Thyroid gland (tissue), 4 donors: ENCODE results near the gene SUSD3. TPM values are rescaled to one million over a fixed set of nuclear protein-coding genes. Genes with fewer than 3 reads are reported as not detected.
"Not testable (repeated sequence)": the region's sequence is repeated elsewhere in the genome, so short reads cannot be mapped to it uniquely, and the experiment has no call there.

ENCODE experiments used
- DNase-seq, 2 donors: peaks; one replicate each; pipeline ENCODE4 v3.0.0-alpha.2; 2019
- H3K27ac ChIP-seq, 3 donors: fragments of 200-600 bp; sonication (generic); 1 replicate in 2 of 3; 2 replicates in 1 of 3; pipeline ENCODE4 v1.5.1; 2016 to 2019; ENCODE audit warnings: mild to moderate bottlenecking in 1 of 3, moderate library complexity in 1 of 3
- H3K27me3 ChIP-seq: fragments of 200-600 bp; sonication (generic); one replicate; pipeline ENCODE4 v1.5.1; 2019
- H3K36me3 ChIP-seq, 2 donors: fragments of 200-600 bp; sonication (generic); one replicate each; pipeline ENCODE4 v1.5.1; 2016 to 2019
- H3K4me1 ChIP-seq, 2 donors: fragments of 200-600 bp; sonication (generic); one replicate each; pipeline ENCODE4 v1.5.1; 2017 to 2019
- H3K4me3 ChIP-seq, 3 donors: fragments of 200-600 bp; sonication (generic); replicated peaks in 1 of 3; 1 replicate in 2 of 3; 2 replicates in 1 of 3; pipeline ENCODE4 v1.5.1; 2016; ENCODE audit warnings: mild to moderate bottlenecking in 1 of 3
- H3K9me3 ChIP-seq: fragments of 200-600 bp; sonication (generic); one replicate; pipeline ENCODE4 v1.5.1; 2017
- CTCF ChIP-seq, 6 experiments: fragments of 200-600 bp in 3 of 6; fragments of 450-650 bp in 3 of 6; sonication (generic) in 3 of 6; IDR thresholded peaks; one replicate each; pipeline ENCODE4 v1.5.1; 2016 to 2019; ENCODE audit warnings: antibody characterized with exemption in 6 of 6, mild to moderate bottlenecking in 2 of 6, inconsistent platforms in 1 of 6, moderate library complexity in 1 of 6
- POLR2A ChIP-seq, 2 donors: fragments of 450-650 bp; IDR thresholded peaks; one replicate each; pipeline ENCODE4 v1.6.1; 2017; ENCODE audit warnings: antibody characterized with exemption in 2 of 2, mild to moderate bottlenecking in 2 of 2, moderate library complexity in 1 of 2
- WGBS, 2 donors: methylation state at CpG; one replicate each; pipeline ENCODE4 v1.1.5; 2017; 5-methylcytosine and 5-hydroxymethylcytosine counted together
- intact Hi-C: fragments of 100-400 bp; cut with DNase I; formaldehyde crosslinking; loops from one replicate; pipeline ENCODE4 v1.15.1; 2023
- total RNA-seq, 4 donors: library from RNA; depleted of rRNA; stranded (reverse); fragments of >200 nt; gene quantifications; one replicate each; pipeline ENCODE4 v1.2.3, GENCODE V29; 2016

Gene SUSD3
- total RNA-seq, 4 donors from 2014 or later: 3.6 to 12.6 (median 5.5) TPM

- no peak for DNase-seq
- TF ChIP-seq CTCF (IDR thresholded peaks at IDR 0.05) (no peak), POLR2A (IDR thresholded peaks at IDR 0.05) (no peak)
- H3K36me3 ChIP-seq: peaks cover 0 to 3% of the 10 kb centered on the region in 2 donors
Measured at GRCh38 chr9:93011114-93011513, 47.4 kb upstream of the SUSD3 start.

GRCh38 chr9:93012963-93013855, 45.3 kb upstream of the SUSD3 start:
- 95 to 96% methylated on average over 14 of the region's 14 CpGs for WGBS, 2 donors
- no peak for DNase-seq

More at GRCh38 chr9:93011114-93011513, 47.4 kb upstream of the SUSD3 start:
- Histone ChIP-seq H3K4me1 (peaks cover 4 to 15% of the 10 kb centered on the region in 2 donors), H3K27me3 (no peaks in the 10 kb centered on the region), H3K9me3 (no peaks in the 10 kb centered on the region), H3K4me3 (no peak overlapping the region), H3K27ac (no peak overlapping the region)
- intact Hi-C loops: no loop called here
- WGBS, 2 donors: 95 to 100% methylated on average over 5 to 8 of the region's 8 CpGs

GRCh38 chr9:93013856-93014582, 44.5 kb upstream of the SUSD3 start:
- intact Hi-C loops: no loop called here

More at GRCh38 chr9:93012963-93013855, 45.3 kb upstream of the SUSD3 start:
- peaks cover 4 to 15% of the 10 kb centered on the region in 2 donors for H3K4me1 ChIP-seq
- no peaks in the 10 kb centered on the region for H3K27me3 ChIP-seq
- TF ChIP-seq CTCF (IDR thresholded peaks at IDR 0.05): no peak
- TF ChIP-seq POLR2A (IDR thresholded peaks at IDR 0.05): no peak
- no peak overlapping the region for H3K27ac ChIP-seq
- intact Hi-C loops: no loop called here
- H3K9me3 ChIP-seq: no peaks in the 10 kb centered on the region
- peaks cover 0 to under 1% of the 10 kb centered on the region in 2 donors for H3K36me3 ChIP-seq
- H3K4me3 ChIP-seq: no peak overlapping the region

GRCh38 chr9:93015190-93015589, 43.3 kb upstream of the SUSD3 start:
- WGBS, 2 donors: 72 to 79% methylated on average over 10 of the region's 10 CpGs
- H3K9me3 ChIP-seq, H3K27ac ChIP-seq, H3K27me3 ChIP-seq, DNase-seq, H3K4me3 ChIP-seq, H3K36me3 ChIP-seq, H3K4me1 ChIP-seq, intact Hi-C loops: not testable (repeated sequence)

More at GRCh38 chr9:93013856-93014582, 44.5 kb upstream of the SUSD3 start:
- Histone ChIP-seq H3K4me1 (peaks cover 4 to 8% of the 10 kb centered on the region in 2 donors), H3K27me3 (no peaks in the 10 kb centered on the region), H3K4me3 (no peak overlapping the region), H3K36me3 (peaks cover 0 to 3% of the 10 kb centered on the region in 2 donors), H3K9me3 (no peaks in the 10 kb centered on the region), H3K27ac (no peak overlapping the region)
- TF ChIP-seq POLR2A (IDR thresholded peaks at IDR 0.05) (no peak), CTCF (IDR thresholded peaks at IDR 0.05) (no peak)
- 84 to 85% methylated on average over 12 to 13 of the region's 13 CpGs for WGBS, 2 donors
- DNase-seq: no peak

- 98 to 99% methylated on average over 9 of the region's 9 CpGs for WGBS, 2 donors
- no peak for TF ChIP-seq POLR2A (IDR thresholded peaks at IDR 0.05)
- TF ChIP-seq CTCF (IDR thresholded peaks at IDR 0.05): no peak
- Histone ChIP-seq H3K4me3 (no peak overlapping the region), H3K36me3 (peaks cover 0 to 3% of the 10 kb centered on the region in 2 donors), H3K9me3 (no peaks in the 10 kb centered on the region), H3K27me3 (no peaks in the 10 kb centered on the region), H3K27ac (no peak overlapping the region), H3K4me1 (no peaks in the 10 kb centered on the region)
- intact Hi-C loops: no loop called here
- no peak for DNase-seq
Measured at GRCh38 chr9:93017621-93018020, 40.9 kb upstream of the SUSD3 start.
